CD4-positive, alpha-beta T cell treated with Interferon gamma for 1 hour (primary cell): ENCODE measurements around the gene RDX.
"Not testable (repeated sequence)": the region's sequence is repeated elsewhere in the genome, so short reads cannot be mapped to it uniquely, and the experiment has no call there.

ENCODE experiments used
- DNase-seq: peaks from one replicate; pipeline ENCODE4 v3.0.0-alpha.2; 2020

Gene RDX

GRCh38 chr11:110296226-110297075 lies at the start of gene RDX:
Gene RDX, minus strand, starts transcription at chr11:110296614. Its CDS starts 16,922 bp downstream, at chr11:110279692.
- DNase-seq: peak; percentile 59

- DNase-seq: no peak
Measured at GRCh38 chr11:110345743-110346142, 49.3 kb upstream of the RDX start.

GRCh38 chr11:110340436-110340835 lies 44.0 kb upstream of the RDX start:
- DNase-seq: no peak

- DNase-seq: no peak
Measured at GRCh38 chr11:110339456-110340250, 43.2 kb upstream of the RDX start.

GRCh38 chr11:110338684-110339083 lies 42.3 kb upstream of the RDX start:
- DNase-seq: no peak

GRCh38 chr11:110337570-110338193 lies 41.3 kb upstream of the RDX start:
- DNase-seq: no peak

GRCh38 chr11:110336054-110336453 lies 39.6 kb upstream of the RDX start:
- DNase-seq: no peak

GRCh38 chr11:110335358-110335757 lies 38.9 kb upstream of the RDX start:
- DNase-seq: no peak

GRCh38 chr11:110331626-110332025 lies 35.2 kb upstream of the RDX start:
- DNase-seq: no peak

- no peak for DNase-seq
Measured at GRCh38 chr11:110329445-110329844, 33.0 kb upstream of the RDX start.

- no peak for DNase-seq
Measured at GRCh38 chr11:110327508-110327907, 31.1 kb upstream of the RDX start.

- no peak for DNase-seq
Measured at GRCh38 chr11:110323786-110324185, 27.4 kb upstream of the RDX start.

- no peak for DNase-seq
Measured at GRCh38 chr11:110319501-110319900, 23.1 kb upstream of the RDX start.

GRCh38 chr11:110318638-110319404 lies 22.4 kb upstream of the RDX start:
- DNase-seq: no peak

- no peak for DNase-seq
Measured at GRCh38 chr11:110317516-110317932, 21.1 kb upstream of the RDX start.

- DNase-seq: no peak
Measured at GRCh38 chr11:110314366-110315095, 18.1 kb upstream of the RDX start.

- DNase-seq: no peak
Measured at GRCh38 chr11:110312670-110313069, 16.3 kb upstream of the RDX start.

- no peak for DNase-seq
Measured at GRCh38 chr11:110311783-110312579, 15.6 kb upstream of the RDX start.

- no peak for DNase-seq
Measured at GRCh38 chr11:110308071-110308470, 11.7 kb upstream of the RDX start.

- DNase-seq: not testable (repeated sequence)
Measured at GRCh38 chr11:110306019-110306388, 9.6 kb upstream of the RDX start.
